Osteoblast (primary cell): Measurements from ENCODE around the gene LCN9. TPM values are rescaled to one million over a fixed set of nuclear protein-coding genes. Genes with fewer than 3 reads are reported as not detected.
A peak's percentile ranks its signal among the peaks of the same experiment; 100 is the strongest.

Experiments used
- DNase-seq: peaks from one replicate; pipeline ENCODE4 v3.0.0; 2011; ENCODE audit warnings: low spot score, mixed read lengths; ENCODE audit not compliant: insufficient read length; ENCODE audit errors: missing footprints
- H2AFZ ChIP-seq: 2 replicates; pipeline ENCODE4 v1.6.0; 2011; ENCODE audit warnings: mild to moderate bottlenecking, low read length
- H3K27ac ChIP-seq: 2 replicates; pipeline ENCODE4 v1.5.1; 2011; ENCODE audit warnings: mild to moderate bottlenecking, low read depth, low read length, moderate library complexity
- H3K27me3 ChIP-seq: 2 replicates; pipeline ENCODE4 v1.6.0; 2012; ENCODE audit warnings: mild to moderate bottlenecking, control low read depth, inconsistent platforms, low read length, moderate library complexity; ENCODE audit not compliant: insufficient read depth
- H3K36me3 ChIP-seq: 2 replicates; pipeline ENCODE4 v1.5.1; 2011; ENCODE audit warnings: mild to moderate bottlenecking, low read length, control low read depth, moderate library complexity; ENCODE audit not compliant: insufficient read depth
- H3K4me1 ChIP-seq: 2 replicates; pipeline ENCODE4 v1.5.1; 2011; ENCODE audit warnings: mild to moderate bottlenecking, low read length, control low read depth, moderate library complexity; ENCODE audit not compliant: insufficient read depth
- H3K4me2 ChIP-seq: 2 replicates; pipeline ENCODE4 v1.6.0; 2011; ENCODE audit warnings: mild to moderate bottlenecking, low read length; ENCODE audit not compliant: insufficient read depth
- H3K4me3 ChIP-seq: fragments of 200-600 bp; sonication (generic); 3 replicates; pipeline ENCODE4 v1.5.1; 2012; ENCODE audit warnings: mild to moderate bottlenecking, low read length, inconsistent platforms; ENCODE audit not compliant: insufficient read depth
- H3K79me2 ChIP-seq: 2 replicates; pipeline ENCODE4 v1.6.0; 2012; ENCODE audit warnings: mild to moderate bottlenecking, low read length, control low read depth, inconsistent platforms; ENCODE audit not compliant: insufficient read depth
- H3K9me3 ChIP-seq: 2 replicates; pipeline ENCODE4 v1.5.1; 2011; ENCODE audit warnings: low read depth, low read length, control low read depth
- H4K20me1 ChIP-seq: 2 replicates; pipeline ENCODE4 v1.6.0; 2012; ENCODE audit warnings: mild to moderate bottlenecking, low read length, control low read depth; ENCODE audit not compliant: insufficient read depth
- CTCF ChIP-seq: IDR thresholded peaks from 2 replicates; pipeline ENCODE4 v1.5.1; 2011; ENCODE audit warnings: mild to moderate bottlenecking, low read depth, low read length, moderate library complexity; ENCODE audit errors: extremely low read depth
- total RNA-seq: library from RNA; depleted of rRNA; stranded (reverse); fragments of >200 nt; gene quantifications from 2 replicates; pipeline ENCODE4 v1.2.3, GENCODE V29; 2012

The LCN9 gene
- total RNA-seq, 1 donor, result not detected

- peak; percentile 30 for DNase-seq
- H3K4me3 ChIP-seq, result no peak overlapping the region
These were observed 1.1 kb upstream of the LCN9 start for GRCh38 chr9:135661816-135662560.

DNA sequence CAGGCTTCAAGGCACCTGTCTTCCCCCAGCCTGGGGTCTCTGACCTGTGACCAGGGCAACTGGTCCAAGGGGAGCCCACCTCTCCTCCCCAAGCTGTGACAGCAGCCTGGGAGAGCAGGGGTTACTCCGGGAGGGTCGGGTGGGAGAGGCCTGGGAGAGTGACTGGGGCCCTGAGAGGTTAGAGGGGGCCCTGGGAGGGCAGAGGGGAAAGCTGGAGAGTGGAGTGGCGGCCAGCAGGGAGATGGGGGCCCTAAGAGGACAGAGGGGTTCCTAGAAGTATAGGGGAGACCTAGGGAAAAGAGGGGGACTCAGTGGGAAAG is 302 bp downstream of the LCN9 start:
- H3K36me3 ChIP-seq, result no peaks in the 10 kb centered on the region
- no peak overlapping the region for H2AFZ ChIP-seq
- H3K4me2 ChIP-seq, result no peak overlapping the region
- H3K27ac ChIP-seq, result no peak overlapping the region
- no peak for TF ChIP-seq CTCF
- no peaks in the 10 kb centered on the region for H3K27me3 ChIP-seq
- H3K9me3 ChIP-seq, result no peaks in the 10 kb centered on the region
- no peaks in the 10 kb centered on the region for H4K20me1 ChIP-seq
- no peaks in the 10 kb centered on the region for H3K4me1 ChIP-seq
- no peaks in the 10 kb centered on the region for H3K79me2 ChIP-seq
- peak; percentile 27 for DNase-seq
- H3K4me3 ChIP-seq, result no peak overlapping the region

More at GRCh38 chr9:135661816-135662560, 1.1 kb upstream of the LCN9 start:
- H3K27ac ChIP-seq, result no peak overlapping the region
- TF ChIP-seq CTCF, result no peak
- H3K36me3 ChIP-seq, result no peaks in the 10 kb centered on the region
- no peaks in the 10 kb centered on the region for H3K79me2 ChIP-seq
- H3K4me2 ChIP-seq, result no peak overlapping the region
- H3K4me1 ChIP-seq, result no peaks in the 10 kb centered on the region
- H3K27me3 ChIP-seq, result no peaks in the 10 kb centered on the region
- H4K20me1 ChIP-seq, result no peaks in the 10 kb centered on the region
- no peaks in the 10 kb centered on the region for H3K9me3 ChIP-seq
- no peak overlapping the region for H2AFZ ChIP-seq

GRCh38 chr9:135663857-135664256 is 748 bp downstream of the LCN9 start:
- H3K27ac ChIP-seq, result no peak overlapping the region
- no peak overlapping the region for H2AFZ ChIP-seq
- no peak for TF ChIP-seq CTCF
- DNase-seq, result no peak
- no peak overlapping the region for H3K4me2 ChIP-seq
- no peaks in the 10 kb centered on the region for H4K20me1 ChIP-seq
- H3K9me3 ChIP-seq, result no peaks in the 10 kb centered on the region
- no peaks in the 10 kb centered on the region for H3K4me1 ChIP-seq
- no peak overlapping the region for H3K4me3 ChIP-seq
- H3K36me3 ChIP-seq, result no peaks in the 10 kb centered on the region
- H3K79me2 ChIP-seq, result no peaks in the 10 kb centered on the region
- H3K27me3 ChIP-seq, result no peaks in the 10 kb centered on the region

- peak; percentile 66 for DNase-seq
- H3K4me3 ChIP-seq, result no peak overlapping the region
- H3K4me1 ChIP-seq, result no peaks in the 10 kb centered on the region
- no peak overlapping the region for H3K27ac ChIP-seq
- no peak overlapping the region for H3K4me2 ChIP-seq
- no peak overlapping the region for H2AFZ ChIP-seq
- no peaks in the 10 kb centered on the region for H3K27me3 ChIP-seq
- no peak for TF ChIP-seq CTCF
- no peaks in the 10 kb centered on the region for H3K79me2 ChIP-seq
- H3K9me3 ChIP-seq, result no peaks in the 10 kb centered on the region
- H4K20me1 ChIP-seq, result no peaks in the 10 kb centered on the region
- no peaks in the 10 kb centered on the region for H3K36me3 ChIP-seq
These were observed 1.2 kb downstream of the LCN9 start for GRCh38 chr9:135664266-135664665.
